Neutrophil (primary cell): ENCODE measurements around the gene SNAP25.

Source experiments
- H3K27ac ChIP-seq: fragments of 200-600 bp; sonication (generic); 2 replicates; pipeline ENCODE4 v1.5.1; 2016; ENCODE audit warnings: mild to moderate bottlenecking, moderate library complexity
- H3K27me3 ChIP-seq: fragments of 200-600 bp; sonication (generic); 2 replicates; pipeline ENCODE4 v1.6.0; 2016; ENCODE audit warnings: mild to moderate bottlenecking
- H3K36me3 ChIP-seq: fragments of 200-600 bp; sonication (generic); 2 replicates; pipeline ENCODE4 v1.5.1; 2017
- H3K4me1 ChIP-seq, 2 experiments: fragments of 200-600 bp in 1 of 2; sonication (generic) in 1 of 2; 1 replicate in 1 of 2; 2 replicates in 1 of 2; pipeline versions ENCODE4 v1.5.1 to v1.6.1; 2013 to 2016; ENCODE audit warnings: low read depth in 1 of 2, low read length in 1 of 2, mild to moderate bottlenecking in 1 of 2, moderate library complexity in 1 of 2; ENCODE audit not compliant: control insufficient read depth in 1 of 2, insufficient read depth in 1 of 2
- H3K4me3 ChIP-seq, 2 experiments: fragments of 200-600 bp in 1 of 2; sonication (generic) in 1 of 2; 1 replicate in 1 of 2; 2 replicates in 1 of 2; pipeline ENCODE4 v1.5.1; 2013 to 2016; ENCODE audit warnings: low read depth in 1 of 2, low read length in 1 of 2, mild to moderate bottlenecking in 1 of 2, moderate library complexity in 1 of 2
- H3K9me3 ChIP-seq: fragments of 200-600 bp; sonication (generic); 2 replicates; pipeline ENCODE4 v1.5.1; 2016
- CTCF ChIP-seq: fragments of 200-600 bp; sonication (generic); IDR thresholded peaks from 2 replicates; pipeline ENCODE4 v1.5.1; 2016; ENCODE audit warnings: antibody characterized with exemption

The SNAP25 gene

GRCh38 chr20:10313215-10313614, 94.6 kb downstream of the SNAP25 start:
- no peak overlapping the region for H3K4me3 ChIP-seq
- peaks cover 10% of the 10 kb centered on the region for H3K27me3 ChIP-seq
- no peaks in the 10 kb centered on the region for H3K9me3 ChIP-seq
- TF ChIP-seq CTCF, result no peak
- H3K4me1 ChIP-seq, result peaks cover 12 to 15% of the 10 kb centered on the region in 2 experiments
- no peaks in the 10 kb centered on the region for H3K36me3 ChIP-seq
- H3K27ac ChIP-seq, result no peak overlapping the region

GRCh38 chr20:10313701-10314100, 95.1 kb downstream of the SNAP25 start:
- Histone ChIP-seq H3K4me1 (peaks cover 14 to 19% of the 10 kb centered on the region in 2 experiments), H3K27ac (no peak overlapping the region)

GRCh38 chr20:10314198-10314597, 95.6 kb downstream of the SNAP25 start:
- Histone ChIP-seq H3K27me3 (peaks cover 4% of the 10 kb centered on the region), H3K4me3 (no peak overlapping the region), H3K36me3 (no peaks in the 10 kb centered on the region), H3K4me1 (peaks cover 14 to 19% of the 10 kb centered on the region in 2 experiments), H3K27ac (no peak overlapping the region), H3K9me3 (no peaks in the 10 kb centered on the region)
- no peak for TF ChIP-seq CTCF

More at GRCh38 chr20:10313701-10314100, 95.1 kb downstream of the SNAP25 start:
- Histone ChIP-seq H3K27me3 (peaks cover 7% of the 10 kb centered on the region), H3K4me3 (no peak overlapping the region), H3K9me3 (no peaks in the 10 kb centered on the region), H3K36me3 (no peaks in the 10 kb centered on the region)
- no peak for TF ChIP-seq CTCF

GRCh38 chr20:10315138-10315537, 96.5 kb downstream of the SNAP25 start:
- H3K9me3 ChIP-seq, result no peaks in the 10 kb centered on the region
- no peaks in the 10 kb centered on the region for H3K27me3 ChIP-seq
- no peak for TF ChIP-seq CTCF
- peaks cover 14 to 19% of the 10 kb centered on the region in 2 experiments for H3K4me1 ChIP-seq
- H3K4me3 ChIP-seq, result no peak overlapping the region
- H3K27ac ChIP-seq, result no peak overlapping the region
- no peaks in the 10 kb centered on the region for H3K36me3 ChIP-seq

GRCh38 chr20:10316582-10316981, 98.0 kb downstream of the SNAP25 start:
- no peaks in the 10 kb centered on the region for H3K9me3 ChIP-seq
- H3K27me3 ChIP-seq, result no peaks in the 10 kb centered on the region
- H3K36me3 ChIP-seq, result no peaks in the 10 kb centered on the region
- peaks cover 14 to 19% of the 10 kb centered on the region in 2 experiments for H3K4me1 ChIP-seq
- H3K27ac ChIP-seq, result no peak overlapping the region
- no peak for TF ChIP-seq CTCF
- no peak overlapping the region for H3K4me3 ChIP-seq
